Activated CD4-positive, alpha-beta memory T cell treated with anti-CD3 and anti-CD28 coated beads, Interleukin-2, amount 10 ng/mL, durations not matched to agents 7 days and 5 days (primary cell): ENCODE measurements around the gene FIGNL2. TPM values are rescaled to one million over a fixed set of nuclear protein-coding genes. Genes with fewer than 3 reads are reported as not detected.
"Not testable (repeated sequence)": the region's sequence is repeated elsewhere in the genome, so short reads cannot be mapped to it uniquely, and the experiment has no call there.

Experiments
- CTCF ChIA-PET: fragments of 350-600 bp; sonication (Branson Sonifier 250); formaldehyde crosslinking; loops from one replicate; lab custom pipeline; 2021; ENCODE audit warnings: antibody characterized with exemption, inconsistent platforms; lab: Charles Lee
- POLR2A ChIA-PET: fragments of 350-600 bp; sonication (Branson Sonifier 250); formaldehyde crosslinking; loops from one replicate; lab custom pipeline; 2021; ENCODE audit warnings: antibody characterized with exemption; lab: Charles Lee
- DNase-seq: peaks from one replicate; pipeline ENCODE4 v3.0.0-alpha.2; 2020
- H3K27ac Mint-ChIP-seq: one replicate; pipeline ENCODE4 v1.8.0; 2021; ENCODE audit warnings: mild to moderate bottlenecking, mixed read lengths
- H3K27me3 Mint-ChIP-seq: one replicate; pipeline ENCODE4 v1.8.0; 2021; ENCODE audit warnings: mixed read lengths
- H3K36me3 Mint-ChIP-seq: one replicate; pipeline ENCODE4 v1.8.0; 2021; ENCODE audit warnings: low read depth, mixed read lengths
- H3K4me1 Mint-ChIP-seq: one replicate; pipeline ENCODE4 v1.8.0; 2021; ENCODE audit warnings: mixed read lengths
- H3K4me3 Mint-ChIP-seq: one replicate; pipeline ENCODE4 v1.8.0; 2021; ENCODE audit warnings: mild to moderate bottlenecking, mixed read lengths
- H3K9me3 Mint-ChIP-seq: one replicate; pipeline ENCODE4 v1.8.0; 2021; ENCODE audit warnings: mixed read lengths
- total RNA-seq, 2 experiments: library from RNA; stranded (reverse); gene quantifications; one replicate each; pipeline ENCODE4 v1.2.3, GENCODE V29; 2021

The FIGNL2 gene
- total RNA-seq, 2 experiments from 2014 or later = 0.23 to 0.33 TPM

- DNase-seq = no peak
- Mint-ChIP-seq H3K4me1 (peaks cover 16% of the 10 kb centered on the region), H3K9me3 (no peaks in the 10 kb centered on the region), H3K27me3 (peaks cover 44% of the 10 kb centered on the region), H3K4me3 (no peak overlapping the region), H3K36me3 (no peaks in the 10 kb centered on the region), H3K27ac (no peak overlapping the region)
- ChIA-PET POLR2A (no interaction called here), CTCF (no interaction called here)
Measured at GRCh38 chr12:51834411-51834810, 14.1 kb downstream of the FIGNL2 start.

GRCh38 chr12:51833448-51834227, 14.9 kb downstream of the FIGNL2 start:
- Mint-ChIP-seq H3K36me3 (no peaks in the 10 kb centered on the region), H3K4me1 (peaks cover 16% of the 10 kb centered on the region), H3K27ac (no peak overlapping the region), H3K27me3 (peaks cover 39% of the 10 kb centered on the region), H3K9me3 (no peaks in the 10 kb centered on the region), H3K4me3 (no peak overlapping the region)
- CTCF ChIA-PET = interaction anchor here (1.9 kb wide), 1 partner anchor 38 kb away, joined by 5 read pairs; no protein-coding TSS in a partner anchor
- DNase-seq = no peak
- POLR2A ChIA-PET = interaction anchor here (0.6 to 0.9 kb wide), 2 partner anchors 14 to 18 kb away, joined by 3 read pairs; no protein-coding TSS in a partner anchor

GRCh38 chr12:51832354-51833107, 16.0 kb downstream of the FIGNL2 start:
- Mint-ChIP-seq H3K9me3 (no peaks in the 10 kb centered on the region), H3K36me3 (no peaks in the 10 kb centered on the region), H3K27me3 (peaks cover 38% of the 10 kb centered on the region), H3K4me3 (no peak overlapping the region), H3K4me1 (peaks cover 27% of the 10 kb centered on the region), H3K27ac (no peak overlapping the region)
- DNase-seq = no peak
- ChIA-PET CTCF (interaction anchor here (0.8 to 1.9 kb wide), 4 partner anchors 9 to 43 kb away, joined by 3 to 5 read pairs (median 3); no protein-coding TSS in a partner anchor), POLR2A (interaction anchor here (0.9 kb wide), 1 partner anchor 13 kb away, joined by 3 read pairs; no protein-coding TSS in a partner anchor)

- H3K4me1 Mint-ChIP-seq = peaks cover 33% of the 10 kb centered on the region
- not testable (repeated sequence) for H3K4me3 Mint-ChIP-seq, H3K9me3 Mint-ChIP-seq, H3K27ac Mint-ChIP-seq, H3K36me3 Mint-ChIP-seq, DNase-seq
- ChIA-PET CTCF (interaction anchor here (0.8 to 1.9 kb wide), 4 partner anchors 8 to 44 kb away, joined by 3 to 5 read pairs (median 3); no protein-coding TSS in a partner anchor), POLR2A (interaction anchor here (1.8 kb wide), 1 partner anchor 11 kb away, joined by 8 read pairs; no protein-coding TSS in a partner anchor)
- peaks cover 37% of the 10 kb centered on the region for H3K27me3 Mint-ChIP-seq
Measured at GRCh38 chr12:51831817-51832216, 16.7 kb downstream of the FIGNL2 start.

GRCh38 chr12:51829641-51830040, 18.9 kb downstream of the FIGNL2 start:
- Mint-ChIP-seq H3K9me3 (no peaks in the 10 kb centered on the region), H3K27me3 (peaks cover 33% of the 10 kb centered on the region), H3K27ac (no peak overlapping the region), H3K4me3 (no peak overlapping the region), H3K36me3 (no peaks in the 10 kb centered on the region), H3K4me1 (peaks cover 36% of the 10 kb centered on the region)
- no peak for DNase-seq
- POLR2A ChIA-PET = no interaction called here
- CTCF ChIA-PET = interaction anchor here (0.7 kb wide), 1 partner anchor 9 kb away, joined by 4 read pairs; no protein-coding TSS in a partner anchor

- Mint-ChIP-seq H3K4me3 (no peak overlapping the region), H3K9me3 (no peaks in the 10 kb centered on the region), H3K27ac (no peak overlapping the region), H3K36me3 (no peaks in the 10 kb centered on the region), H3K27me3 (peaks cover 29% of the 10 kb centered on the region), H3K4me1 (peaks cover 36% of the 10 kb centered on the region)
- DNase-seq = no peak
- ChIA-PET CTCF (interaction anchor here (0.9 kb wide), 1 partner anchor 196 kb away, joined by 3 read pairs; no protein-coding TSS in a partner anchor), POLR2A (no interaction called here)
Measured at GRCh38 chr12:51829011-51829481, 19.5 kb downstream of the FIGNL2 start.

- no peak overlapping the region for H3K27ac Mint-ChIP-seq
- ChIA-PET CTCF (interaction anchor here (0.9 kb wide), 1 partner anchor 197 kb away, joined by 3 read pairs; no protein-coding TSS in a partner anchor), POLR2A (no interaction called here)
- DNase-seq = peak; percentile 58
- H3K4me3 Mint-ChIP-seq = no peak overlapping the region
- H3K27me3 Mint-ChIP-seq = peaks cover 24% of the 10 kb centered on the region
- H3K36me3 Mint-ChIP-seq = no peaks in the 10 kb centered on the region
- no peaks in the 10 kb centered on the region for H3K9me3 Mint-ChIP-seq
- H3K4me1 Mint-ChIP-seq = peaks cover 34% of the 10 kb centered on the region
Measured at GRCh38 chr12:51827925-51828818, 20.3 kb downstream of the FIGNL2 start.

GRCh38 chr12:51826881-51827280, 21.6 kb downstream of the FIGNL2 start:
- no peak for DNase-seq
- Mint-ChIP-seq H3K4me1 (peaks cover 24% of the 10 kb centered on the region), H3K27ac (no peak overlapping the region), H3K36me3 (no peaks in the 10 kb centered on the region), H3K27me3 (peaks cover 15% of the 10 kb centered on the region), H3K9me3 (no peaks in the 10 kb centered on the region), H3K4me3 (no peak overlapping the region)
- CTCF ChIA-PET = no interaction called here
- POLR2A ChIA-PET = no interaction called here

- Mint-ChIP-seq H3K27ac (no peak overlapping the region), H3K4me3 (no peak overlapping the region), H3K27me3 (peaks cover 7% of the 10 kb centered on the region), H3K9me3 (no peaks in the 10 kb centered on the region), H3K36me3 (no peaks in the 10 kb centered on the region), H3K4me1 (peaks cover 24% of the 10 kb centered on the region)
- CTCF ChIA-PET = interaction anchor here (1.3 kb wide), 1 partner anchor 14 kb away, joined by 4 read pairs; no protein-coding TSS in a partner anchor
- DNase-seq = no peak
- POLR2A ChIA-PET = no interaction called here
Measured at GRCh38 chr12:51825216-51825615, 23.3 kb downstream of the FIGNL2 start.

GRCh38 chr12:51823875-51824565, 24.5 kb downstream of the FIGNL2 start:
- DNase-seq = no peak
- Mint-ChIP-seq H3K27ac (no peak overlapping the region), H3K4me1 (peaks cover 30% of the 10 kb centered on the region), H3K9me3 (no peaks in the 10 kb centered on the region), H3K4me3 (no peak overlapping the region), H3K36me3 (no peaks in the 10 kb centered on the region), H3K27me3 (peaks cover 10% of the 10 kb centered on the region)
- ChIA-PET POLR2A (interaction anchor here (2.4 kb wide), 1 partner anchor 10 kb away, joined by 7 read pairs; a partner anchor contains a TSS), CTCF (interaction anchor here (0.6 to 1.8 kb wide), 10 partner anchors 8 to 403 kb away, joined by 3 to 16 read pairs (median 4); a partner anchor contains a TSS)

- POLR2A ChIA-PET = interaction anchor here (2.4 kb wide), 1 partner anchor 9 kb away, joined by 7 read pairs; a partner anchor contains a TSS
- H3K9me3 Mint-ChIP-seq = no peaks in the 10 kb centered on the region
- no peaks in the 10 kb centered on the region for H3K36me3 Mint-ChIP-seq
- no peak overlapping the region for H3K27ac Mint-ChIP-seq
- H3K4me3 Mint-ChIP-seq = no peak overlapping the region
- H3K27me3 Mint-ChIP-seq = peaks cover 10% of the 10 kb centered on the region
- no peak for DNase-seq
- CTCF ChIA-PET = interaction anchor here (1.3 to 1.8 kb wide), 4 partner anchors 9 to 402 kb away, joined by 5 to 16 read pairs (median 6); a partner anchor contains a TSS
- H3K4me1 Mint-ChIP-seq = peaks cover 23% of the 10 kb centered on the region
Measured at GRCh38 chr12:51822956-51823355, 25.6 kb downstream of the FIGNL2 start.
